ENCODE data around the gene HMGCL. TPM values are rescaled to one million over a fixed set of nuclear protein-coding genes. Genes with fewer than 3 reads are reported as not detected.

Gene HMGCL
- total and polyA plus RNA-seq, 2 of the 13 experiments (the other 11 are each of a cell fraction or from before 2014, with no cell fraction given), result 21.3 to 41.4 TPM

DNA sequence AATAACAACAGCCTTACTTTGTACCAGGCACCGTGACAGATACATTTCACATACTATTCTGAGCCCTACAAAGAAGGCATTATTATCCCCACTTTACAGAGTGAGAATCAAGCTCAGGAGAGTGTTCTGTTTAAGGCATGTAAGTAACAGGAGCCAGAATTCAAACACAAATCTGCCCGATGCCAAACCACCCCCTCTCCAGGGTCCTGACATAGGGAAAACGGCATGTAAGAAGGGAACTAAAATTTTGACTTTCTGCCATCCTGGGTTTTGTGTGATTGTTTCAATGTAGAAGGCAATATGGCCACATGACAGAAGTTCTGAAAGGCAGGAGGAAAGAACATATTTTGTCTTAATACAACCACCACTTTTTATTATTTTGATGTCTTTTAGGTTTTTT lies 37.4 kb upstream of the HMGCL start:
- DNase-seq (ENCODE audit: low spot score) (no peak), ATAC-seq (no peak), FAIRE-seq (no peak)
- Histone ChIP-seq H2AFZ (ENCODE audit: low read length) (no peak overlapping the region), H3K9me3 (ENCODE audit: low read length) (no peaks in the 10 kb centered on the region), H3K79me2 (ENCODE audit: insufficient read depth, low read length) (peaks cover 3% of the 10 kb centered on the region), H3K4me3 (replicated peaks in 1 of 3; ENCODE audit: insufficient read depth in 1 of 3, low read depth in 2 of 3, low read length in 3 of 3) (no peak overlapping the region), H4K20me1 (ENCODE audit: insufficient read depth, low read length) (no peaks in the 10 kb centered on the region), H3K36me3 (replicated peaks in 1 of 2; ENCODE audit: control insufficient read depth in 1 of 2, insufficient read depth in 2 of 2, low read length in 2 of 2) (peaks cover 4 to 22% of the 10 kb centered on the region in 2 experiments; a peak in 4 of 5 replicates), H3K9ac (ENCODE audit: insufficient read depth, low read depth, low read length) (no peak overlapping the region), H3K27me3 (ENCODE audit: control insufficient read depth in 1 of 2, insufficient read depth in 2 of 2, low read length in 2 of 2) (no peaks in the 10 kb centered on the region), H3K4me1 (ENCODE audit: insufficient read depth, low read length) (peaks cover 15% of the 10 kb centered on the region), H3K4me2 (ENCODE audit: low read depth, low read length) (no peak overlapping the region), H3K27ac (ENCODE audit: extremely low read length, insufficient read depth, low read length) (no peak overlapping the region)
- WGBS (ENCODE audit: low lambda C conversion rate), result 93% methylated on average over 3 of the region's 3 CpGs
- intact Hi-C loops (cut with micrococcal nuclease; ENCODE audit: unreplicated experiment), result loop anchor here (10.0 kb wide), 1 partner anchor 88 kb away; the partner anchor contains the start of gene PITHD1
- no peak for TF ChIP-seq HMG20B (CRISPR knock-in tag; conservative IDR thresholded peaks at IDR 0.05)
- ChIA-PET CTCF (ENCODE audit: low intra/inter-chr PET ratio, low total read pairs) (no interaction called here), POLR2A (no interaction called here)
- in situ Hi-C loops (cut with HindIII; ENCODE audit: extremely low pct_ligation_motif_present, low pct_unique_long_range_greater_than_20kb), result no loop called here
- BruUV-seq (replicated peaks), result no TSS peak

DNA sequence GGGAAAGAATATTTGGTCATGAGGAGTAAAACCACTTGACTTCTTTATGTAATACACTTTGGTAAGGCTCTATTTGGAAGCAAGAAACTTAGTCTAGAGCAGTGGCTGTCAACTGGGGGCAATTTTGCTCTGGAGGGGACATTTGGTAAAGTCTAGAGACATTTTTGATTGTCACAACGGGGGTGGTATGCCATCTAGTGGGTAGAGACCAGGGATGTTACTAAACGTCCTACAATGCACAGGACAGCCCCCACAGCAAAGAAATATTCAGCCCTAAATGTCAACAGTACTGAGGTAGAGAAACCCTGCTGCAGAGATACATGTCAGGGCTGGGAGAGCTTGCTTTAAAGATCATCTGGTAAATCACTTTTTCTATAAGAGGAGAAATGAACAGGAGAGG lies 29.3 kb upstream of the HMGCL start:
- peak; percentile 52; the same call in 1 of the 3 replicates for ATAC-seq
- ChIA-PET POLR2A (no interaction called here), CTCF (ENCODE audit: low intra/inter-chr PET ratio, low total read pairs) (interaction anchor here (1.6 to 2.4 kb wide), 2 partner anchors 45 to 82 kb away, joined by 10 read pairs; no protein-coding TSS in a partner anchor)
- peaks cover 2 to 11% of the 10 kb centered on the region in 2 experiments; a peak in 4 of 5 replicates for H3K36me3 ChIP-seq (replicated peaks in 1 of 2; ENCODE audit: control insufficient read depth in 1 of 2, insufficient read depth in 2 of 2, low read length in 2 of 2)
- no peaks in the 10 kb centered on the region for H3K27me3 ChIP-seq (ENCODE audit: control insufficient read depth in 1 of 2, insufficient read depth in 2 of 2, low read length in 2 of 2)
- no peaks in the 10 kb centered on the region for H3K4me1 ChIP-seq (ENCODE audit: insufficient read depth, low read length)
- peak; percentile 20 for DNase-seq (ENCODE audit: low spot score)
- WGBS (ENCODE audit: low lambda C conversion rate), result 19% methylated on average over 2 of the region's 2 CpGs
- no peak overlapping the region for H3K4me3 ChIP-seq (replicated peaks in 1 of 3; ENCODE audit: insufficient read depth in 1 of 3, low read depth in 2 of 3, low read length in 3 of 3)
- no peak overlapping the region for H2AFZ ChIP-seq (ENCODE audit: low read length)
- in situ Hi-C loops (cut with HindIII; ENCODE audit: extremely low pct_ligation_motif_present, low pct_unique_long_range_greater_than_20kb), result no loop called here
- intact Hi-C loops (cut with micrococcal nuclease; ENCODE audit: unreplicated experiment), result loop anchor here (1.0 kb wide), 1 partner anchor 45 kb away; no protein-coding TSS in a partner anchor
- no peak overlapping the region for H3K9ac ChIP-seq (ENCODE audit: insufficient read depth, low read depth, low read length)
- H3K27ac ChIP-seq (ENCODE audit: extremely low read length, insufficient read depth, low read length), result no peak overlapping the region
- BruUV-seq (replicated peaks), result no TSS peak
- H3K4me2 ChIP-seq (ENCODE audit: low read depth, low read length), result no peak overlapping the region
- H3K79me2 ChIP-seq (ENCODE audit: insufficient read depth, low read length), result no peaks in the 10 kb centered on the region
- no peaks in the 10 kb centered on the region for H4K20me1 ChIP-seq (ENCODE audit: insufficient read depth, low read length)
- no peak for FAIRE-seq
- no peaks in the 10 kb centered on the region for H3K9me3 ChIP-seq (ENCODE audit: low read length)
- no peak for TF ChIP-seq ZNF713 (CRISPR knock-in tag; IDR thresholded peaks at IDR 0.05)
- no peak for TF ChIP-seq DPF2 (CRISPR knock-in tag; IDR thresholded peaks at IDR 0.05; ENCODE audit: borderline replicate concordance, low read depth)
- TF ChIP-seq RAD21 (CRISPR knock-in tag; IDR thresholded peaks at IDR 0.05), result 0 out of 2 replicates have a peak, but pooled peaks have one; percentile 32
- TF ChIP-seq, protein P1, sequence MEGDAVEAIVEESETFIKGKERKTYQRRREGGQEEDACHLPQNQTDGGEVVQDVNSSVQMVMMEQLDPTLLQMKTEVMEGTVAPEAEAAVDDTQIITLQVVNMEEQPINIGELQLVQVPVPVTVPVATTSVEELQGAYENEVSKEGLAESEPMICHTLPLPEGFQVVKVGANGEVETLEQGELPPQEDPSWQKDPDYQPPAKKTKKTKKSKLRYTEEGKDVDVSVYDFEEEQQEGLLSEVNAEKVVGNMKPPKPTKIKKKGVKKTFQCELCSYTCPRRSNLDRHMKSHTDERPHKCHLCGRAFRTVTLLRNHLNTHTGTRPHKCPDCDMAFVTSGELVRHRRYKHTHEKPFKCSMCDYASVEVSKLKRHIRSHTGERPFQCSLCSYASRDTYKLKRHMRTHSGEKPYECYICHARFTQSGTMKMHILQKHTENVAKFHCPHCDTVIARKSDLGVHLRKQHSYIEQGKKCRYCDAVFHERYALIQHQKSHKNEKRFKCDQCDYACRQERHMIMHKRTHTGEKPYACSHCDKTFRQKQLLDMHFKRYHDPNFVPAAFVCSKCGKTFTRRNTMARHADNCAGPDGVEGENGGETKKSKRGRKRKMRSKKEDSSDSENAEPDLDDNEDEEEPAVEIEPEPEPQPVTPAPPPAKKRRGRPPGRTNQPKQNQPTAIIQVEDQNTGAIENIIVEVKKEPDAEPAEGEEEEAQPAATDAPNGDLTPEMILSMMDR (CRISPR knock-in tag; IDR thresholded peaks at IDR 0.05), result peak; percentile 66
- TF ChIP-seq ZSCAN31 (CRISPR knock-in tag; IDR thresholded peaks at IDR 0.05; ENCODE audit: low read depth), result no peak
- TF ChIP-seq, protein P2, sequence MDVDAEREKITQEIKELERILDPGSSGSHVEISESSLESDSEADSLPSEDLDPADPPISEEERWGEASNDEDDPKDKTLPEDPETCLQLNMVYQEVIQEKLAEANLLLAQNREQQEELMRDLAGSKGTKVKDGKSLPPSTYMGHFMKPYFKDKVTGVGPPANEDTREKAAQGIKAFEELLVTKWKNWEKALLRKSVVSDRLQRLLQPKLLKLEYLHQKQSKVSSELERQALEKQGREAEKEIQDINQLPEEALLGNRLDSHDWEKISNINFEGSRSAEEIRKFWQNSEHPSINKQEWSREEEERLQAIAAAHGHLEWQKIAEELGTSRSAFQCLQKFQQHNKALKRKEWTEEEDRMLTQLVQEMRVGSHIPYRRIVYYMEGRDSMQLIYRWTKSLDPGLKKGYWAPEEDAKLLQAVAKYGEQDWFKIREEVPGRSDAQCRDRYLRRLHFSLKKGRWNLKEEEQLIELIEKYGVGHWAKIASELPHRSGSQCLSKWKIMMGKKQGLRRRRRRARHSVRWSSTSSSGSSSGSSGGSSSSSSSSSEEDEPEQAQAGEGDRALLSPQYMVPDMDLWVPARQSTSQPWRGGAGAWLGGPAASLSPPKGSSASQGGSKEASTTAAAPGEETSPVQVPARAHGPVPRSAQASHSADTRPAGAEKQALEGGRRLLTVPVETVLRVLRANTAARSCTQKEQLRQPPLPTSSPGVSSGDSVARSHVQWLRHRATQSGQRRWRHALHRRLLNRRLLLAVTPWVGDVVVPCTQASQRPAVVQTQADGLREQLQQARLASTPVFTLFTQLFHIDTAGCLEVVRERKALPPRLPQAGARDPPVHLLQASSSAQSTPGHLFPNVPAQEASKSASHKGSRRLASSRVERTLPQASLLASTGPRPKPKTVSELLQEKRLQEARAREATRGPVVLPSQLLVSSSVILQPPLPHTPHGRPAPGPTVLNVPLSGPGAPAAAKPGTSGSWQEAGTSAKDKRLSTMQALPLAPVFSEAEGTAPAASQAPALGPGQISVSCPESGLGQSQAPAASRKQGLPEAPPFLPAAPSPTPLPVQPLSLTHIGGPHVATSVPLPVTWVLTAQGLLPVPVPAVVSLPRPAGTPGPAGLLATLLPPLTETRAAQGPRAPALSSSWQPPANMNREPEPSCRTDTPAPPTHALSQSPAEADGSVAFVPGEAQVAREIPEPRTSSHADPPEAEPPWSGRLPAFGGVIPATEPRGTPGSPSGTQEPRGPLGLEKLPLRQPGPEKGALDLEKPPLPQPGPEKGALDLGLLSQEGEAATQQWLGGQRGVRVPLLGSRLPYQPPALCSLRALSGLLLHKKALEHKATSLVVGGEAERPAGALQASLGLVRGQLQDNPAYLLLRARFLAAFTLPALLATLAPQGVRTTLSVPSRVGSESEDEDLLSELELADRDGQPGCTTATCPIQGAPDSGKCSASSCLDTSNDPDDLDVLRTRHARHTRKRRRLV (CRISPR knock-in tag; IDR thresholded peaks at IDR 0.05), result no peak
- TF ChIP-seq FOSL1 (CRISPR knock-in tag; IDR thresholded peaks at IDR 0.05; ENCODE audit: borderline replicate concordance), result no peak
- TF ChIP-seq EHMT2 (IDR thresholded peaks at IDR 0.05; ENCODE audit: borderline replicate concordance, low read depth, low read length), result no peak
